HAP-1 (cell line): ENCODE data around the gene KLRF1.

Experiments used
- DNase-seq, 2 experiments: peaks; one replicate each; pipeline ENCODE4 v3.0.0-alpha.2; 2016 to 2020; ENCODE audit warnings: low spot score in 2 of 2
- H3K27me3 ChIP-seq: fragments of 250-450 bp; sonication (Bioruptor Pico); 2 replicates; pipeline ENCODE4 v1.5.1; 2020; ENCODE audit warnings: low read depth, mild to moderate bottlenecking, moderate library complexity
- H3K36me3 ChIP-seq: fragments of 250-450 bp; sonication (Bioruptor Pico); replicated peaks from 2 replicates; pipeline ENCODE4 v1.5.1; 2020; ENCODE audit warnings: mild to moderate bottlenecking
- H3K4me1 ChIP-seq: fragments of 250-450 bp; sonication (Bioruptor Pico); 2 replicates; pipeline ENCODE4 v1.5.1; 2020; ENCODE audit warnings: mild to moderate bottlenecking
- H3K4me3 ChIP-seq: fragments of 250-450 bp; sonication (Bioruptor Pico); 2 replicates; pipeline ENCODE4 v1.5.1; 2020; ENCODE audit warnings: mild to moderate bottlenecking, moderate library complexity
- H3K9me3 ChIP-seq: fragments of 250-450 bp; sonication (Bioruptor Pico); 2 replicates; pipeline ENCODE4 v1.5.1; 2020; ENCODE audit warnings: mild to moderate bottlenecking, moderate library complexity
- in situ Hi-C: fragments of 300-500 bp; cut with MboI; formaldehyde crosslinking; loops from 3 replicates; pipeline ENCODE4 v1.14.3; 2020; ENCODE audit warnings: low sequenced_read_pairs, inconsistent platforms, mixed read lengths

Gene KLRF1

DNA sequence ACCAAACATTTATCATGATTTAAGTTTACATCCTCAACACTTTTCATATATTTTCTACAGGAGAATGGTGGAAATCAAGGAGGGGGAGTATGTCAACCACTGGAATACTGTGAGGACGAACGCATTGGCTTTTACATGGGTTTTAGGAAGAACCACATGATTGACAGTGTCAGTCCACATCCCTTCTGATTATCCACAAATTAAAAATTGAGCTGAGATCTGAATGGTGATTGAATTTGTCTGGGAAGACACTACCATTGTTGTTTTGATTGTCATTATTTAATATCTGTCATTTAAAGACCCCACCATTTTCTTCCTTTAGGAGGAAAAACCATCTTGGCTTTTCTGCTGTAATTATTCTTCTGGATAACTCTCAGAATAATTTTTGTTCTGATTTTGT lies 31.3 kb upstream of the KLRF1 start:
- in situ Hi-C loops: loop anchor here (5.0 kb wide), 1 partner anchor 44 kb away; no protein-coding TSS in a partner anchor

DNA sequence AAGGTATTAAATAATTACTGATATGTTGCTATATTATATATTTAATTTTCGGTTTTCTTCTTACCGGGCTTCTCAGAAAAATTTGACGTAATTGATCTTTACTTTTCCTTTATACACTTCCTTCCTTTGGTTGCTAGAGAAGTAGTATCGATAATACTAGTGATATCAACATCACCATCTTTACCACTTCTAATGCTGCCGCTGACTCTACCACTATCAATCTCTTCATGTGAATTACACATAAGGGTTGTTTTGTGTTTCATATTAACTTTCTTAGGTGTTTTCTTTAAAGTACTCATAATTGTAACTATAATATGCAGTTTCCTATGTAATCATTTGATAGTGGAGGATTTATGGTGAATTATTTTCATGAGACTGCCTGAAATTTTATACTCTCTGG lies 30.9 kb upstream of the KLRF1 start:
- H3K4me3 ChIP-seq: no peak overlapping the region
- peaks cover 26% of the 10 kb centered on the region for H3K4me1 ChIP-seq
- H3K36me3 ChIP-seq: no peaks in the 10 kb centered on the region
- in situ Hi-C loops: loop anchor here (5.0 kb wide), 1 partner anchor 44 kb away; no protein-coding TSS in a partner anchor
- H3K27me3 ChIP-seq: no peaks in the 10 kb centered on the region
- no peaks in the 10 kb centered on the region for H3K9me3 ChIP-seq
- DNase-seq: no peak

More for the DNA sequence above, 31.3 kb upstream of the KLRF1 start:
- Histone ChIP-seq H3K4me3 (no peak overlapping the region), H3K27me3 (no peaks in the 10 kb centered on the region), H3K9me3 (no peaks in the 10 kb centered on the region), H3K4me1 (peaks cover 26% of the 10 kb centered on the region), H3K36me3 (no peaks in the 10 kb centered on the region)
- no peak for DNase-seq

DNA sequence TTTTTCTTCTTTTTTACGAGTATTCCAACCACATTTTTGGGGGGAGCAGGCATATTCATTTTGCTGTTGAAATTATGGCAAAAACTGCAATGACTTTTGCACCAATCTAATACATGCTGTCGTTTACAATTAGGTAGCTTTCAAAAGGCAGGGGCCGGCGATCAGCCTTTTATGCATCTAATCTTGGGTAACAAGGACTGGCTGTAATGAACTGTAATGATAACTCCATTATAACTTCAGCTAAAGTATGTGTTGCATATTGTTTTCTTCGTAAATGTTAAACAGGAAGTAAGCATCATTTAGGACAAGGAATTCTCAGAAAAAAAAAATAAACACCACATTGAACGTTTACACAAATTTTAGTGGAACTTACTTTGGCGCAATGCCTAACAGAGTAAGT lies 30.3 kb upstream of the KLRF1 start:
- in situ Hi-C loops: loop anchor here (5.0 kb wide), 1 partner anchor 45 kb away; no protein-coding TSS in a partner anchor

DNA sequence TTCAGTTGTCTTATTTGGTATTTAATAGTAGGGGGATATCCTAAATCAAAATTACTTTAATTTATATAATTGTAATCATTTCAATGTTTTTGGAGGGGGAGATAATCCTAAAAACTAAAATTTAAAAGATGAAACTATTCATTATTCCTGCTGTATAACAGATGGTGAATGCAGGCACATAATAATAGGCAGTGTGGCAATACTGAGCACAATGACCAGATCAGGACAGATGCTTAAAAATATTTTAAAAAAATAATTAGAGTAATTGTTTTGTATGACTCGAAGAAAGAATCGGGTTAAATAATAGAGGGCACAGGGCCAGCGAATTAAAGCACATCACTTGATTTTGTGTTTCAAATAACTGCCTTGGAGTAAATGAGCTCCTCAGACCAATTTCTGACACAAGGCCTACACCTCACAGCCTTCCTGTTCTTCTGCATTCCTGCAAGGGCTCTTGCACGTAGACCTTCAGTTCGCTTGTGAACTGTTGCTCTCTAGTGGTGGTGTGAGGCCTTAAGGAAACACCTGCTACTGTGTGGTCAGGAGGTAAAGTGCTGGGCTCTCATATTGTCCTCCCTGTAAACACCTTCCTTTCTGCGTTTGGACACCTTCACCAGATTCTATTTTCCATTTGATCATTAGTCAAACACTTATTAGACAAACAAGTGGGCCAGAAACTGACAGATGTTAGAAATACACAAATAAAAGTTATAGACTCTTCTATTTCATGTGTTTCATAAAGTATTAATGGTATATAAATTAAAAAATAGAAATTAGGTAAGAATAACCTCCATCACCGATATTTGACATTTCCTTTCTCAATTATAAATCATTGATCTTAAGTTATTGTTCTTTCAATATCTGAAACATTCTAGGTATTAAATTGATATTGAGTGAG lies 29.3 kb upstream of the KLRF1 start:
- no peaks in the 10 kb centered on the region for H3K27me3 ChIP-seq
- no peaks in the 10 kb centered on the region for H3K36me3 ChIP-seq
- no peaks in the 10 kb centered on the region for H3K9me3 ChIP-seq
- H3K4me1 ChIP-seq: peaks cover 26% of the 10 kb centered on the region
- in situ Hi-C loops: loop anchor here (5.0 kb wide), 1 partner anchor 46 kb away; no protein-coding TSS in a partner anchor
- H3K4me3 ChIP-seq: no peak overlapping the region
- peak; percentile 79 to 92 for DNase-seq

More for the DNA sequence above, 30.3 kb upstream of the KLRF1 start:
- no peaks in the 10 kb centered on the region for H3K9me3 ChIP-seq
- peak in 1 of 2 experiments; percentile 23 for DNase-seq
- peaks cover 26% of the 10 kb centered on the region for H3K4me1 ChIP-seq
- no peaks in the 10 kb centered on the region for H3K36me3 ChIP-seq
- no peaks in the 10 kb centered on the region for H3K27me3 ChIP-seq
- H3K4me3 ChIP-seq: no peak overlapping the region

DNA sequence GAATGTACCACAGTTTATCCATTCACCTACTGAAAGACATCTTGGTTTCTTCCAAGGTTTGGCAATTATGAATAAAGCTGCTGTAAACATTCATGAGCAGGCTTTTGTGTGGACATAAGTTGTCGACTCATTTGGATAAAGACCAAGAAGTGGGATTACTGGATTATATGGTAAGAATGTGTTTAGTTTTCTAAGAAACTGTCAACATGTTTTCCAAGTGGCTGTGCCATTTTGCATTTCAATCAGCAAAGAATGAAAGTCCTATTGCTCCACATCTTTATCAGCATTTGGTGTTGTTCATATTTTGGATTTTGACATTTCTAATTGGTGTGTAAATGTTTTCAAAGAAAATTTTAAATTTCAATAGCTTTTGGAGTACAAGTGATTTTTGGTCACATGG lies 27.3 kb upstream of the KLRF1 start:
- Histone ChIP-seq H3K27me3 (no peaks in the 10 kb centered on the region), H3K36me3 (no peaks in the 10 kb centered on the region), H3K9me3 (no peaks in the 10 kb centered on the region), H3K4me1 (peaks cover 26% of the 10 kb centered on the region), H3K4me3 (no peak overlapping the region)
- in situ Hi-C loops: loop anchor here (5.0 kb wide), 1 partner anchor 48 kb away; no protein-coding TSS in a partner anchor
- peak; percentile 57 to 99 for DNase-seq

DNA sequence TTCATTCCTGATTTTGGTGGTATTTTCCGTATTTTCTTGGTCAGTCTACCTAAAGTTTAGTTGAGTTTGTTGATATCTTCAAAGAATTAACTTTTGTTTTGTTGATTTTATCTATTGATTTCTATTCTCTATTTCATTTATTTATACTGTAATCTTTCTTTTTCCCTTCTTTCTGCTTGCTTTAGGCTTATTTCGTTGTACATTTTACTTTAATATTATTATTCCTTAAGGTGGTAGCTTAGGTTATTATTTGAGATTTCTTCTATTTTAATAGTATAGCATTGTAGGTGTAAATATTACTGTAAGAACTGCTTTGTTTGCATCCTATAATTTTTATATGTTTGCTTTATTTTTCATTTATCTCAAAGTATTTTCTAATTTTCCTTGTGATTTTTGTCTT lies 21.4 kb upstream of the KLRF1 start:
- no peak for DNase-seq
- H3K36me3 ChIP-seq: no peaks in the 10 kb centered on the region
- no peaks in the 10 kb centered on the region for H3K27me3 ChIP-seq
- no peaks in the 10 kb centered on the region for H3K4me1 ChIP-seq
- in situ Hi-C loops: no loop called here
- no peaks in the 10 kb centered on the region for H3K9me3 ChIP-seq
- no peak overlapping the region for H3K4me3 ChIP-seq

DNA sequence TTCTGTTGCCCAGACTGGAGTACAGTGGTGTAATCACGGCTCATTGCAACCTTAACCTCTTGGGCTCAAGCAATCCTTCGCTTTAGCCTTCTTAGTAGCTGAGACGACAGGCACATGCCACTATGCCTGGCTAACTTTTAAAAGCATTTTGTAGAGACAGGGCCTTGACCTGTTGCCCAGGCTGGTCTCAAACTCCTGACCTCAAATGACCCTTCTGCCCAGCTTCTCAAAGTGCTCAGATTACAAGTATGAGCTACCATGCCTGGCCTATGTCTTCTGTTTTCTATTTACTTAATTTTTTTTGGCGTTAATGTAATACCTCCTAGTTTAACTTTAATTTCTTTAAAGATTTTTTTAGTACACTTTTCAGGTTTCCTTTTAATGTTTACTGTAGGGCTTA lies 20.6 kb upstream of the KLRF1 start:
- Histone ChIP-seq H3K9me3 (no peaks in the 10 kb centered on the region), H3K36me3 (no peaks in the 10 kb centered on the region), H3K27me3 (no peaks in the 10 kb centered on the region), H3K4me3 (no peak overlapping the region), H3K4me1 (no peaks in the 10 kb centered on the region)
- in situ Hi-C loops: no loop called here
- DNase-seq: no peak

DNA sequence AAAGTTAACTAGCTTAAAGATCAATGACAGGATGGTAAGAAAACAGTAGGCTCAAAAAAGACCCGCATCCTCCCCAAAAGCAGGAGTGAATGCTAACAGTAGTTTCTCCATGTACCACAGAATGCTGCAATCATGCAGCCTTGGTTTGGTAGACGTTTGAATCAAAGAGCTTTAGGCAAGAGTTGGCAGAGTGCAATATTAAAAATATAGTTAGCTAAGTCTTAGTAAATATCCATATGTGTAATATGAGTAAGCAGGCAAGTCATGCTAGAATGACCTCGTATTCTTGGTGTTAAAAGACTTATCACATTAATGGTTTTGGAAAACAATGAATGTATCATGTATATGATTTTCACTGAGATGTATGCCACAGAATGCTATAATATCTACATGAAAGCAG lies 18.8 kb upstream of the KLRF1 start:
- in situ Hi-C loops: no loop called here
- Histone ChIP-seq H3K4me1 (no peaks in the 10 kb centered on the region), H3K36me3 (no peaks in the 10 kb centered on the region), H3K9me3 (no peaks in the 10 kb centered on the region), H3K27me3 (no peaks in the 10 kb centered on the region), H3K4me3 (no peak overlapping the region)
- no peak for DNase-seq

DNA sequence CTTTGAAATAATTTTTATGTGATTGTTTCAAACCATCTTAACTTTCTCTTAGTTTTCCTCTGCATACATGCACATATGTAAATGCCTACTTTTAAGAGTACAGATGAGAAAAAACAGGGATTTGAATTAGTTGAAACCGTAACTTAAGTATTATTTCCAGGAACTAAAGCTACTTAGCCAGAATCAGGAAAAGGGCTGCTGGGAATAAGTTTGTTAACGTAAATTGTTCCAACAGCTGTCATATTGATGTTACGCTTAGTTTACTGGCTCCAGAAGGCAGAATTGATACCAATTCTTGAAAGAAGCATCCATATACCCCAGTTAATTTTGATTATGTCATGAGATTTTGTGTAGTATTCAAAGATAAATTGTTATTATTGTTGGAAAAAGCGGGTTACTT lies 17.9 kb upstream of the KLRF1 start:
- Histone ChIP-seq H3K4me3 (no peak overlapping the region), H3K4me1 (peaks cover 5% of the 10 kb centered on the region), H3K9me3 (no peaks in the 10 kb centered on the region), H3K36me3 (no peaks in the 10 kb centered on the region), H3K27me3 (no peaks in the 10 kb centered on the region)
- no peak for DNase-seq
- in situ Hi-C loops: no loop called here

DNA sequence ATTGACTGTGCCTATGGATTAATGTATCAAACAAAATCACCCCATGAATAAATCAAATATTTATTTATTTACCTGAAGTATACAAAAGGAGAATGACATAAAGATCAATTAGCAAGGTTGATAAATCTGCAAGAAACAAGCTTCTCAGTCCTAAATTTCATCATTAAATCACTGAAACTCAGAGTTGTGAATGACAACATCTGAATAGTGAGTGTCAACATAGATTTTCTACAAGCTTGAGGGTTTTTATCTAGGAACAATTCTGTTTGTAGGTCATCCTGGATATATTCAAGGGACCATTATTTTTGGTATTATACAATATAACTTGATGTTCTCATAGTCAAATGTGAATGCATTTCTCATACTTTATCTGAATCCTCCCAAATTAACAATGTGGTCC lies 17.4 kb upstream of the KLRF1 start:
- H3K27me3 ChIP-seq: no peaks in the 10 kb centered on the region
- H3K9me3 ChIP-seq: no peaks in the 10 kb centered on the region
- no peak for DNase-seq
- peaks cover 5% of the 10 kb centered on the region for H3K4me1 ChIP-seq
- H3K36me3 ChIP-seq: no peaks in the 10 kb centered on the region
- in situ Hi-C loops: no loop called here
- H3K4me3 ChIP-seq: no peak overlapping the region

DNA sequence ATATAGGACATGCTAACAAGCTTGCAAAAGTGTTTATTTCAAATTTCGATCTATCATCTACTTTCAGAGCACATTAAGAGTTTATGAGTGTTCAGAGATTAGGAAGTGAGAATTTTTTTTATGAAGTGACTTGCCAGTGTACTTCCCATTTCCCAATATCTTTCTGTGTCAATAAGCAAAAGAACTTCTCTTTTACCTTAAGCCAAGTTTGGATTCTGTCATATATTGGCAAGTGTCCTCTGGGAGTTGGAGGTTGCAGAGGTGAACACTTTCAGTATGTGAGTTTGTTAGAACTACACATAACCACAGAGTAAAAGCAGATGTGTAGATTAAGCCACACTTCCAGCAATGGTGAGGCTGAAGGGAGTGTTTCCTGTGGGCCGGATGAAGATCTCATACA lies 16.6 kb upstream of the KLRF1 start:
- in situ Hi-C loops: no loop called here
- no peaks in the 10 kb centered on the region for H3K9me3 ChIP-seq
- H3K4me3 ChIP-seq: no peak overlapping the region
- no peaks in the 10 kb centered on the region for H3K36me3 ChIP-seq
- H3K27me3 ChIP-seq: no peaks in the 10 kb centered on the region
- H3K4me1 ChIP-seq: peaks cover 5% of the 10 kb centered on the region
- DNase-seq: no peak

DNA sequence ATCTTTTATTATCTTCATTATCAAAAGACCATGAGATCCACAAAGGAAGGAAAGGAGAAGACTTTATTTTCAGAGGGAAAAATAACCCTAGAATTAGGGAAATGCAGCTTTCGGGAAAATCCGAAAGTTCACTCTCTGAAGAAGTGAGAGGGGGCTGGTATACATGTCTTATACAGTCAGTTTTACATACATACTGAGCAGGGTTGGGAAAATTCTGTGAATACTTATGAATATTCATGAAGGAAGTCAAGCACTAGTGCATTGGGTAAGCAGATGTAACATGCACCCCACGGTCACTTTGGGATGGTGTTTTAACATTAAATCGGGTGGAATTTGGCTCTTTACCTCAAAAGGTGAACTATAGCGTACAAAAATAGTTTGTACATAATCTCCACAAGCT lies 15.7 kb upstream of the KLRF1 start:
- Histone ChIP-seq H3K27me3 (no peaks in the 10 kb centered on the region), H3K4me3 (no peak overlapping the region), H3K4me1 (peaks cover 5% of the 10 kb centered on the region), H3K9me3 (no peaks in the 10 kb centered on the region), H3K36me3 (no peaks in the 10 kb centered on the region)
- in situ Hi-C loops: no loop called here
- no peak for DNase-seq

DNA sequence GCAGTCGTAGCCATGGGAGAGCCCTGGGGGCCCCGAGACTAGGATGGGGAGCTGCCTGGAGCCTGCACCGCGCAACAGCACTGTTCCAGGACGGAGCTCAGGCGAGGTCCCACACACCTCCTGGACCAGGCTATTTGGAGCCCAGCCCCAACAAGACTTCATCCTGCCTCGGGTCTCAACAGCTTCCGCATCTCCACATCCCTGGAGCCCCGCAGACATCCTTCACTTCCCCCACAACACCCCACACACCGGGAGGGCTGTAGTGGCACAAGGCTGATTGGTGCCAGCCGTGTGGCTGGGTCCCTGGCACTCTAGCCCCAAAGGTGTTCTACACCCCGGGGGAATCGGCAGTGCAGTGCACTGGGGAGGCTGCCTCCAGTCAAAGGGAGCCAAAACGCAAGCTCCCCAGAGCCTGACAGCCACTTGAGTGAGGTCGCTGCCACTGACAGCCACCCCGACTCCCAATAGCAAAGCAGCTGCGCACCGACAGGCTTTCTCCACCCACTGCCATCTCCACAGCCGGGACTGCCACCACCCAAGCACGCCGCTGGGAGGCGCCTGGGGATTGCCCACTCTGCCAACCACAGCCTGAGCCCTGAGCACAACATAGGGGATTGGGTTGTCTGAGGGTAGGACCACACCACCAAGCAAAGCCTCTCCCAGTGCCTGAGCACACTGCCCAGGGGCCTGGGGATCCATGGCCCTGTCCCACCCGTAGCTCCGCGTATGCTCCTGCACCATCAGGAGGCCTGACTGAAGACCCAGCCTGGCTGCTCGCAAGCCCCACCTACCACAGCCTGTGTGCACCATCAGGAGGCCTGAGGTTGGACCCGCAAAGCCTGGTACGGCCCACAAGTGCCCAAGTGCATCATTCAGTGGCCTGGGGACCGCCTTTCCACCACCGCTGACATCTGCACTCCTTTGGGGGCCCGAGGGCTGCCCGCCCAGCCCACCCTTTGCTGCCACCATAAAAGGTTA lies 13.2 kb upstream of the KLRF1 start:
- no peaks in the 10 kb centered on the region for H3K9me3 ChIP-seq
- no peaks in the 10 kb centered on the region for H3K36me3 ChIP-seq
- no peaks in the 10 kb centered on the region for H3K27me3 ChIP-seq
- peak overlapping the region; percentile 18 for H3K4me3 ChIP-seq
- H3K4me1 ChIP-seq: peaks cover 5% of the 10 kb centered on the region
- DNase-seq: peak; percentile 49 to 91
- in situ Hi-C loops: no loop called here
